GM21723 (cell line): ENCODE results near the gene LCN6.
A peak's percentile ranks its signal among the peaks of the same experiment; 100 is the strongest.
"Not testable (repeated sequence)": the region's sequence is repeated elsewhere in the genome, so short reads cannot be mapped to it uniquely, and the experiment has no call there.

Experiments
- ATAC-seq: cut with Tn5 transposase; IDR thresholded peaks from one replicate; pipeline ENCODE4 v1.9.1; 2021; ENCODE audit warnings: mild to moderate bottlenecking, moderate library complexity; ENCODE audit not compliant: unreplicated experiment

The LCN6 gene, protein sequence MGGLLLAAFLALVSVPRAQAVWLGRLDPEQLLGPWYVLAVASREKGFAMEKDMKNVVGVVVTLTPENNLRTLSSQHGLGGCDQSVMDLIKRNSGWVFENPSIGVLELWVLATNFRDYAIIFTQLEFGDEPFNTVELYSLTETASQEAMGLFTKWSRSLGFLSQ

DNA sequence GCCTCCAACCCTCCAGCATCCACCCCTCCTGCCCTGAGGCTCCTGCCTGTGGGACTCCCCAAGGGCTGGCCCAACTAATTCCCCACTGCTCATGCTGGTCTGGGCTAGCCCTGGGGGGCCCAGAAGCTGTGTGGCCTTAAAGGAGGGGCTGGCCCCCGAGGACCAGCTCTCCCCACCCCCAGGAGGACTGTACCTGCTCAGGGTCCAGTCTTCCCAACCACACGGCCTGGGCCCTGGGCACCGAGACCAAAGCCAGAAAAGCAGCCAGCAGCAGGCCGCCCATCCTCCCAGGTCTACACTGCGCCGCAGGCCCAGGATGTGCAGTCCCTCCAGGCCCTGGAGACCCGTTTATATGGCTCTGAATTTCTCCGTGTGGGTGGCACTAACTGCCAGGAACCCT lies at the start of gene LCN6:
TSS of gene LCN6 (minus strand) at position 325 of the 400 bp plus-strand sequence. CDS start at position 283, 42 bp downstream.
- no peak for ATAC-seq

- not testable (repeated sequence) for ATAC-seq
Observed at GRCh38 chr9:136796775-136797347, 48.5 kb upstream of the LCN6 start.

DNA sequence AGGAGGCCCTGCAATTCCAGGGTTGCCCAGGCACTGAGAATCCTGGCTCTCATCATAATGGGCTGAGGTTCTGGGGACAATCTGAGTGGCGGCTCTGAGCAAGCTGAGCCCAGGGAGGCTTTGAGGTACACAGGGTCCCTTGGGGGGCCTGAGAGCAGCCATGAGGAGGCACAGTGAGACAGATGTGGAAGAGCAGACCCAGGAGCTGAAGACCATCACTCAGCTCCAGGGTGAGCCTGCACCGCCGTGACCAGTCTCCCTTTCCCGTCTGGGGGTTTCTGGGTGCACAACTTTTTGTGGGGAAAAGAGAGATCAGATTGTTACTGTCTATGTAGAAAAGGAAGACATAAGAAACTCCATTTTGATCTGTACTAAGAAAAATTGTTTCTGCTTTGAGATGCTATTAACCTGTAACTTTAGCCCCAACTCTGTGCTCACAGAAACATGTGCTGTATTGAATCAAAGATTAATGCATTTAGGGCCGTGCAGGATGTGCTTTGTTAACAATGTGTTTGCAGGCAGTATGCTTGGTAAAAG lies 48.0 kb upstream of the LCN6 start, which contains the start of gene CCDC183:
TSS of gene CCDC183 (plus strand) at position 101 of the 537 bp plus-strand sequence. CDS start at position 161, 60 bp downstream.
- ATAC-seq = no peak

DNA sequence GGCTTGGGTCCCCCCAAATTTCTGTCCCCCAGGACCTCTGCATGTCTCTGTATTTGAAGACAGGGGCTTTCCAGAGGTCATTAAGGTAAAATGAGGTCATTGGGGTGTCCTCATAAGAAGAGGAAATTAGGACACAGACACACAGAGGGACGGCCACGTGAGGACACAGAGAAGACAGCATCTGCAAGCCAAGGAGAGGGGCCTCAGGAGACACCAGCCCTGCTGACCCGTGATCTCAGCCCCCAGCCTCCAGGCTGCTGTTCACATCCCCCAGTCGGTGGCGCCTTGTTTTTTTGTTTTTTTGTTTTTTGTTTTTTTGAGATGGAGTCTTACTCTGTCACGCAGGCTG lies 46.6 kb upstream of the LCN6 start:
- no peak for ATAC-seq

GRCh38 chr9:136794281-136794999 lies 46.1 kb upstream of the LCN6 start:
- no peak for ATAC-seq

- ATAC-seq = no peak
Observed at GRCh38 chr9:136793086-136793946, 45.0 kb upstream of the LCN6 start.

GRCh38 chr9:136792321-136793085 lies 44.2 kb upstream of the LCN6 start:
- no peak for ATAC-seq

DNA sequence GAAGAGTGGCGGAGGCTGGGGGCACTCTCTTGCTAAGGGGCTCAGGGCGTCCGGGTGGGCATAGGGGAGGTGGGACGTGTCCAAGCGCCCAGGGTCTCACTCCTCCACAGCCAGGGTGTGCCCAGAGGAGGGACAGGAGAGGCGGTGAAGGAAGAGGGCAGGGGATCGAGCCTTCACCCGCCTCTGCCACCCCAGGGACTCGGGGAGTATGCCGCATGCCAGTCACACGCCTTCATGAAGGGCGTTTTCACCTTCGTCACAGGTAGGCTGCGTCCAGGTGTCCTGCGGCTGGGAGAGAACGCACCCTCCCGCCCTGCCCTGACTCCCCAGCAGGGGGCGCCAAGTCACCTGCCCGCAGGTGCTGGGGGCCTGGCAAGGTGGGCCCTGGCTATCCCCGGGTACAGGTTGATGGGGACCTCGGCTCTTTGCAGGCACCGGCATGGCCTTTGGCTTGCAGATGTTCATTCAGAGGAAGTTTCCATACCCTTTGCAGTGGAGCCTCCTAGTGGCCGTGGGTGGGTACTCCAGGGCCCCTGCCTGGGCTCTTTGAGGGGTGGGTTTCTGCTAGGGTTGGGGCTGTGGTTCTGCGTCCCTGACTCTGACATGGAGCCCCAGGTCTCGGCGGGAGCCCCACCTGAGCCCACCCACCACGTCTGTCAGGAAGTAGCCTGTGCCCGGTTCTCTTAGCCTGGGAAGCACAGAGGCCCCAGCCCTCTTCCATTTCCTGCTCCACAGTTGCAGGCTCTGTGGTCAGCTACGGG lies 43.4 kb upstream of the LCN6 start:
- peak; percentile 29 for ATAC-seq

GRCh38 chr9:136790640-136791515 lies 42.6 kb upstream of the LCN6 start, which contains the start of gene TMEM141:
TSS of gene TMEM141 (plus strand) at chr9:136791344. CDS start at chr9:136791371, 27 bp downstream.
- ATAC-seq = peak; percentile 81

DNA sequence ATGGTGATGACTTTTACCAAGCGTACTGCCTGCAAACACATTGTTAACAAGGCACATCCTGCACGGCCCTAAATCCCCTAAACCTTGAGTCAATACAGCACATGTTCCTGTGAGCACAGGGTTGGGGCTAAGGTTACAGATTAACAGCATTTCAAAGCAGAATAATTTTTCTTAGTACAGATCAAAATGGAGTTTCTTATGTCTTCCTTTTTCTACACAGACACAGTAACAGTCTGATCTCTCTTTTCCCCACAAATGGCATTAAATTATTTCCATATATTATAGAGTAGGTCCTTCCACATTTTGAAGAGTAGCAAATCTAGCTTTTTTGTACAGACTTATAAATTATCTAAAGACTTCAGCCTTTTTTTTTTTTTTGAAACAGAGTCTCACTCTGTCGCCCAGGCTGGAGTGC lies 41.2 kb upstream of the LCN6 start:
- no peak for ATAC-seq

DNA sequence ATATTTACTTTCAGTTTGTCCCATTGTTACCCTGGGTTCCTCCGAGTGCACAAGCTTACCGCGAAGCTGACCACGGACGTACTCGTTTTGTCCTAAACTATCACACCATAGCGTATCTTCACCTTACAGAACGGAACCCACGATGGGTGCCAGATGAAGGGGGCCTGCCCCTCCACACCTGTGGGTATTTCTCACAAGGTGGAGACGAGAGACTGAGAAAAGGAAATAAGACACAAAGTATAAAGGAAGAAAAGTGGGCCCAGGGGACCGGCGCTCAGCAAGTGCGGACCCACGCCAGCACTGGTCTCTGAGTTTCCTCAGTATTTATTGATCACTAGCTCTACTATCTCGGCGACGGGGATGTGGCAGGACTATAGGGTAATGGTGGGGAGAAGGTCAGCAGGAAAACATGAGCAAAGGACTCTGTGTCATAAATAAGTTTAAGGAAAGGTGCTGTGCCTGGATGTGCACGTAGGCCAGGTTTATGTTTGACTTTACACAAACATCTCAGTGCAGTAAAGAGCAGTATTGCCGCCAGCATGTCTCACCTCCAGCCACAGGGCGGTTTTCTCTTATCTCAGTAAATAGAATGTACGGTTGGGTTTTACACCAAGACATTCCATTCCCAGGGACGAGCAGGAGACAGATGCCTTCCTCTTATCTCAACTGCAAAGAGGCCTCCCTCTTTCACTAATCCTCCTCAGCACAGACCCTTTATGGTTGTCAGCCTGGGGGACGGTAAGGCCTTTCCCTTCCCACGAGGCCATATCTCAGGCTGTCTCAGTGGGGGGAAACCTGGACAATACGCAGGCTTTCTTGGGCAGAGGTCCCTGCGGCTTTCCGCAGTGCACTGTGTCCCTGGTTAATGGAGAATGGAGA lies 40.6 kb upstream of the LCN6 start:
- not testable (repeated sequence) for ATAC-seq

GRCh38 chr9:136787690-136788400 lies 39.5 kb upstream of the LCN6 start:
- no peak for ATAC-seq

GRCh38 chr9:136786983-136787382 lies 38.7 kb upstream of the LCN6 start:
- ATAC-seq = not testable (repeated sequence)

- no peak for ATAC-seq
Observed at GRCh38 chr9:136786451-136786850, 38.1 kb upstream of the LCN6 start.

DNA sequence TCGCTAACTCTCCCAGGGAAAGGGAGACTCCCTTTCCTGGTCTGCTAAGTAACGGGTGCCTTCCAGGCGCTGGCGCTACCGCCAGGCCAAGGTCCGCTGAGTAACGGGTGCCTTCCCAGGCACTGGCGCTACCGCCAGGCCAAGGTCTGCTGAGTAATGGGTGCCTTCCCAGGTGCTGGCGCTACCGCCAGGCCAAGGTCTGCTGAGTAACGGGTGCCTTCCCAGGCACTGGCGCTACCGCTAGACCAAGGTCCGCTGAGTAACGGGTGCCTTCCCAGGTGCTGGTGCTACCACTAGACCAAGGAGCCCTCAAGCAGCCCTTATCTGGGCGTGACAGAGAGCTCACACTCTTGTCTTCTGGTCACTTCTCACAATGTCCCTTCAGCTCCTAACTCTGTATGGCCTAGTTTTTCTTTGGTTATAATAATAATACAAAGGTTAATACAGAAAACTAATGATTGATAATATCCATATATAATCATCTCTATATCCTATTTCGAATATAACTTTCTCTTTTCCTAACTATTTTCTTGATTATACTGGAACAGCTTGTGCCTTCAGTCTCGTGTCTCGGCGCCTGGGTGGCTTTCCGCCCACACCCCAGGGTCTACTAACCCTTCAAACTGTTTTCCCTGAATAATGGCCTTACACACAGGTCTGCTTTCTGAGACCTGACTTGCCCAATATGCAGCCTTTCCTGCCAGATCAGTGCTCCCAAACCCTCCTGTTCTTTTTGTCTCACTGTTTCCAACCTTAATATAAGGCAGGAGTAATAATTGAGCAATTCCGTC lies 37.4 kb upstream of the LCN6 start:
- ATAC-seq = not testable (repeated sequence)

GRCh38 chr9:136784997-136785361 lies 36.7 kb upstream of the LCN6 start:
- no peak for ATAC-seq
